ENCODE data around the gene OTUD3. TPM values are rescaled to one million over a fixed set of nuclear protein-coding genes. Genes with fewer than 3 reads are reported as not detected.

Gene OTUD3
- total RNA-seq, 1 donor from 2014 or later, result 4.2 TPM

- Histone ChIP-seq H3K4me1 (ENCODE audit: control insufficient read depth in 3 of 3, insufficient read depth in 3 of 3, low read length in 3 of 3) (no peaks in the 10 kb centered on the region), H3K9ac (ENCODE audit: low read depth in 1 of 3, low read length in 3 of 3) (no peak overlapping the region), H3K36me3 (ENCODE audit: control insufficient read depth in 3 of 3, insufficient read depth in 3 of 3, low read length in 3 of 3) (no peaks in the 10 kb centered on the region), H3K4me3 (ENCODE audit: low read length in 3 of 3) (no peak overlapping the region), H3K27ac (ENCODE audit: low read depth, low read length) (no peak overlapping the region), H3K27me3 (ENCODE audit: control insufficient read depth in 3 of 3, insufficient read depth in 3 of 3, low read length in 3 of 3) (no peaks in the 10 kb centered on the region), H3K9me3 (ENCODE audit: control insufficient read depth in 3 of 3, low read length in 3 of 3) (no peaks in the 10 kb centered on the region)
Measured at GRCh38 chr1:19852036-19852435, 30.2 kb upstream of the OTUD3 start.

DNA sequence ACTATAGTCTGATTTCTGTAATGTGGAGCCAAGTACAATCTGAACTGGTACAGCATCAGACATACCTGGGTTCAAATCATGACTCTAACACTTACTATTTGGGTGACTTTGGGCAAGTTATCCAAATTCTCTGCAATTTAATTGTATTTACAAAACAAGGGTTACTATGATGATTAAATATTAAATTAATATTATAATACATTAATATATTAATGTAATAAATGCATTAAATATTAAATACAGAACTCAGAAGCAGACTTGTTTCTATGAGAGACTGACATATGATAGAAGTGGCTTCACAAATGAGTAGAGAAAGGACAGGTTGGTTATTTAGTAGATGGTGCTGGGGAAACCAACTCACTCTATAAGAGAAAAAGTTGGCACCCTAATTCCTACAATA lies 27.3 kb upstream of the OTUD3 start:
- no peak overlapping the region for H3K27ac ChIP-seq (ENCODE audit: low read depth, low read length)
- H3K4me1 ChIP-seq (ENCODE audit: control insufficient read depth in 3 of 3, insufficient read depth in 3 of 3, low read length in 3 of 3), result no peaks in the 10 kb centered on the region
- no peak overlapping the region for H3K4me3 ChIP-seq (ENCODE audit: low read length in 3 of 3)
- no peaks in the 10 kb centered on the region for H3K36me3 ChIP-seq (ENCODE audit: control insufficient read depth in 3 of 3, insufficient read depth in 3 of 3, low read length in 3 of 3)
- H3K9me3 ChIP-seq (ENCODE audit: control insufficient read depth in 3 of 3, low read length in 3 of 3), result no peaks in the 10 kb centered on the region
- H3K27me3 ChIP-seq (ENCODE audit: control insufficient read depth in 3 of 3, insufficient read depth in 3 of 3, low read length in 3 of 3), result no peaks in the 10 kb centered on the region
- no peak overlapping the region for H3K9ac ChIP-seq (ENCODE audit: low read depth in 1 of 3, low read length in 3 of 3)

- H3K27me3 ChIP-seq (ENCODE audit: control insufficient read depth in 3 of 3, insufficient read depth in 3 of 3, low read length in 3 of 3), result peaks cover 0 to 6% (median 0%) of the 10 kb centered on the region in 3 donors
- peaks cover 0 to under 1% (median 0%) of the 10 kb centered on the region in 3 donors for H3K4me1 ChIP-seq (ENCODE audit: control insufficient read depth in 3 of 3, insufficient read depth in 3 of 3, low read length in 3 of 3)
- no peaks in the 10 kb centered on the region for H3K36me3 ChIP-seq (ENCODE audit: control insufficient read depth in 3 of 3, insufficient read depth in 3 of 3, low read length in 3 of 3)
- H3K9ac ChIP-seq (ENCODE audit: low read depth in 1 of 3, low read length in 3 of 3), result no peak overlapping the region
- H3K4me3 ChIP-seq (ENCODE audit: low read length in 3 of 3), result no peak overlapping the region
- no peak overlapping the region for H3K27ac ChIP-seq (ENCODE audit: low read depth, low read length)
- H3K9me3 ChIP-seq (ENCODE audit: control insufficient read depth in 3 of 3, low read length in 3 of 3), result no peaks in the 10 kb centered on the region
Measured at GRCh38 chr1:19858893-19859292, 23.3 kb upstream of the OTUD3 start.

DNA sequence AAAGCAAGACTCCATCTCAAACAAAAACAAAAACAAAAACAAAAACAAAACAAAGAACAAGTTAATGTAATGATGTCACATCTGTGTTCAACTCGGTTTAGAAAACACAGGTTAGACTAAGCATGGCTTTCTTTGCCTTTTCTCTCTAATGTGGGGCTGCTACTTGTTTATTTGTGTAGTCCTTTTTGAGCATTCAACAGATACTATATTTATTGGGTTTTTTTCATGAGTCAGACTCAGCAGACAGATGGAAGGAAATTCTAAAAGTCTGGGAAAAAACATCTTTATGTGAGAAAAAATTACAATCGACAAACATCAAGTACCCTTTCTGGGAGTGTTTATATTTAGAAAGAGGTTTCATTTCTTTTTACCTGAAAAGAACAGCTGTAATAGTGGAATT lies 22.3 kb upstream of the OTUD3 start:
- Histone ChIP-seq H3K27ac (ENCODE audit: low read depth, low read length) (no peak overlapping the region), H3K9ac (ENCODE audit: low read depth in 1 of 3, low read length in 3 of 3) (no peak overlapping the region), H3K4me1 (ENCODE audit: control insufficient read depth in 3 of 3, insufficient read depth in 3 of 3, low read length in 3 of 3) (peaks cover 0 to 2% (median 0%) of the 10 kb centered on the region in 3 donors), H3K9me3 (ENCODE audit: control insufficient read depth in 3 of 3, low read length in 3 of 3) (no peaks in the 10 kb centered on the region), H3K36me3 (ENCODE audit: control insufficient read depth in 3 of 3, insufficient read depth in 3 of 3, low read length in 3 of 3) (no peaks in the 10 kb centered on the region), H3K27me3 (ENCODE audit: control insufficient read depth in 3 of 3, insufficient read depth in 3 of 3, low read length in 3 of 3) (peaks cover 0 to 6% (median 0%) of the 10 kb centered on the region in 3 donors), H3K4me3 (ENCODE audit: low read length in 3 of 3) (no peak overlapping the region)

DNA sequence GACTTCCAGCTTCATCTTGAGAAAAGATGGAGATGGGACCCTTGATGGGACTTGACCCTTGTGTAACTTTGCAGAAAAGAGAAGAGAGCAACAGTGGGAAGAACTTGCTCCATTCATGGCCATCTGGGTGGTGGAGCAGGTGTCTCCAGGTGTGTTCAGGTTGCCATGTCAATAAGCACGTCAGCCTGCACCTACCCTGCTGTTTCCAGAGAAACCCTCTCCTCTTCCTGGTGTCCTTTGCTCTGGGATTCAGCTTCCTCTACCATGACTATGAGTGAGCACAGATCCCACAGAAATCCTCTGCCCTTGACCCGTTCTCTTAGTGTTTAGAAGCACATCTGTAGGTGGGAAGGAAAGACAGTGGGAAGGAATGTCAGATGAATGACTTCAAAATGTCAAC lies 21.8 kb upstream of the OTUD3 start:
- Histone ChIP-seq H3K9ac (ENCODE audit: low read depth in 1 of 3, low read length in 3 of 3) (no peak overlapping the region), H3K27me3 (ENCODE audit: control insufficient read depth in 3 of 3, insufficient read depth in 3 of 3, low read length in 3 of 3) (peaks cover 0 to 6% (median 0%) of the 10 kb centered on the region in 3 donors)

DNA sequence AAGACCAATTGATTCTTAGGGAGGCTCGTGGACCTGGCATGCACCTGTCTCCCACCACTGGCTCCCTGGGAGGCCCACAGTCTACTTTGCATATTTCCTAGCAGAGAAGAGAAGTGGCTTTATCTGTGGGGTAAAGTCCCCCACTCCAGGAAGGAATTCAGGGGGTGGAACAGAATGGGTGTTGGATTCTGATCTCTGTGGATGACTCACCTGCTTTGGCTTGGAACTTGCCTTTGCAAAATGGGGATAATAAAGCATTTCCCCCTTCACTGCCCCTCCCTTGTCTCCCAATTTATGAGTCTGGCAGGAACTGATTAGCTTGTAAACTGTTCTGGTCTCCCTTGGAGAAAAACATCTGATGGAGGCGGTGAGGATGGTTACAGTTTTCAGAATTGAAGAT lies 21.2 kb upstream of the OTUD3 start:
- Histone ChIP-seq H3K4me3 (ENCODE audit: low read length in 3 of 3) (no peak overlapping the region), H3K36me3 (ENCODE audit: control insufficient read depth in 3 of 3, insufficient read depth in 3 of 3, low read length in 3 of 3) (no peaks in the 10 kb centered on the region), H3K9me3 (ENCODE audit: control insufficient read depth in 3 of 3, low read length in 3 of 3) (no peaks in the 10 kb centered on the region), H3K9ac (ENCODE audit: low read depth in 1 of 3, low read length in 3 of 3) (no peak overlapping the region), H3K4me1 (ENCODE audit: control insufficient read depth in 3 of 3, insufficient read depth in 3 of 3, low read length in 3 of 3) (peaks cover 0 to 2% (median 0%) of the 10 kb centered on the region in 3 donors), H3K27ac (ENCODE audit: low read depth, low read length) (no peak overlapping the region), H3K27me3 (ENCODE audit: control insufficient read depth in 3 of 3, insufficient read depth in 3 of 3, low read length in 3 of 3) (peaks cover 0 to 6% (median 0%) of the 10 kb centered on the region in 3 donors)

More for the DNA sequence above, 21.8 kb upstream of the OTUD3 start:
- no peak overlapping the region for H3K27ac ChIP-seq (ENCODE audit: low read depth, low read length)
- no peaks in the 10 kb centered on the region for H3K36me3 ChIP-seq (ENCODE audit: control insufficient read depth in 3 of 3, insufficient read depth in 3 of 3, low read length in 3 of 3)
- H3K4me3 ChIP-seq (ENCODE audit: low read length in 3 of 3), result no peak overlapping the region
- H3K9me3 ChIP-seq (ENCODE audit: control insufficient read depth in 3 of 3, low read length in 3 of 3), result no peaks in the 10 kb centered on the region
- peaks cover 0 to 2% (median 0%) of the 10 kb centered on the region in 3 donors for H3K4me1 ChIP-seq (ENCODE audit: control insufficient read depth in 3 of 3, insufficient read depth in 3 of 3, low read length in 3 of 3)

DNA sequence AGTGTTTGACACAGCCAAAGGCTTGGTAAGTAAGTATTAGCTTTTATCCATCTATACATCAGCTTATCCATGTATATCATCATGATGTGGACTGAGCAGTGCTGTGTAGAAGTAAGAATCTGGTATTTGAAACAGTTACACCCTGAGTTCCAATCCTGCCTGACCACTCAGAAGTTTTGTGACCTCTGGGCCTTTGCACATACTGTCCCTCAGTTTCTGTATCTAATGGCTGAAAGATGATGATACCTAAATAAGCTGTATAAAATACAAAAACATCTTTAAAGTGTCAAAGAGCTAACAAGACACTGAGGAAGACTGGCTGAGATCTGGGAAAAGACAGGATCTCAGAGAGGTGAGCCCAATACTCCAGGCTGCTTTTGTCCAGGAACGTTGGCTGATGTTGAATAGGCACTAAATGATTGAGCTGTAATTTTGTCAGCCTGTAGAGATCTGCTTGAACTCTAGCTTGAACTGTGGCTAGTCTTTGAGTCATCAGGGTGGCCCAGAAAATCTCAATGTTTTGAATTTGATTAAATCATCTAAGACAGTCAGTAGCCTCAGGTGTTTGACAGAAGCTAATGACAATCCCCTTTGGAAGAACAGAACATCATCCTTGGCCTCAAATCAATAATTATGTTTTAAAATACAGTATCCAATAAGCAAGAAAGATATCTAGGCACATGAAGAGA lies 20.2 kb upstream of the OTUD3 start:
- H3K27me3 ChIP-seq (ENCODE audit: control insufficient read depth in 3 of 3, insufficient read depth in 3 of 3, low read length in 3 of 3), result peaks cover 0 to 6% (median 0%) of the 10 kb centered on the region in 3 donors
- H3K36me3 ChIP-seq (ENCODE audit: control insufficient read depth in 3 of 3, insufficient read depth in 3 of 3, low read length in 3 of 3), result no peaks in the 10 kb centered on the region
- H3K4me1 ChIP-seq (ENCODE audit: control insufficient read depth in 3 of 3, insufficient read depth in 3 of 3, low read length in 3 of 3), result peaks cover 0 to 3% (median 2%) of the 10 kb centered on the region in 3 donors
- H3K4me3 ChIP-seq (ENCODE audit: low read length in 3 of 3), result no peak overlapping the region
- no peak overlapping the region for H3K9ac ChIP-seq (ENCODE audit: low read depth in 1 of 3, low read length in 3 of 3)
- no peak overlapping the region for H3K27ac ChIP-seq (ENCODE audit: low read depth, low read length)
- H3K9me3 ChIP-seq (ENCODE audit: control insufficient read depth in 3 of 3, low read length in 3 of 3), result no peaks in the 10 kb centered on the region

DNA sequence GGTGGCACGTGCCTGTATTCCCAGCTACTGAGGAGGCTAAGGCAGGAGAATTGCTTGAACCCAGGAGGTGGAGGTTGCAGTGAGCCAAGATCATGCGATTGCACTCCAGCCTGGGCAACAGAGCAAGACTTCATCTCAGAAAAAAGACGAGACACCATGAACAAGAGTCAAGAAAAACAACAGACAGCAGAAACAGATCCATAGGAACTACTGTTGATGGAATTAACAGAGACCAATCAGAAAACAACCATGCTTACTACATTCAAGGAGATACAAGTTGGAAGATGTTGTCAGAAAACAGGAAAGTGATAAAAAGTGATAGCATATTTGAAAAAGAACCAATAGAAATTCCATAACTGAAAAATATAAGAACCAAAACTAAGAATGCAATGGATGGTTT lies 19.3 kb upstream of the OTUD3 start:
- H3K27me3 ChIP-seq (ENCODE audit: control insufficient read depth in 3 of 3, insufficient read depth in 3 of 3, low read length in 3 of 3), result peaks cover 0 to 6% (median 0%) of the 10 kb centered on the region in 3 donors
- no peaks in the 10 kb centered on the region for H3K9me3 ChIP-seq (ENCODE audit: control insufficient read depth in 3 of 3, low read length in 3 of 3)
- H3K27ac ChIP-seq (ENCODE audit: low read depth, low read length), result no peak overlapping the region
- no peak overlapping the region for H3K9ac ChIP-seq (ENCODE audit: low read depth in 1 of 3, low read length in 3 of 3)
- H3K4me1 ChIP-seq (ENCODE audit: control insufficient read depth in 3 of 3, insufficient read depth in 3 of 3, low read length in 3 of 3), result peaks cover 0 to 3% (median 2%) of the 10 kb centered on the region in 3 donors
- H3K4me3 ChIP-seq (ENCODE audit: low read length in 3 of 3), result no peak overlapping the region
- no peaks in the 10 kb centered on the region for H3K36me3 ChIP-seq (ENCODE audit: control insufficient read depth in 3 of 3, insufficient read depth in 3 of 3, low read length in 3 of 3)

- Histone ChIP-seq H3K9ac (ENCODE audit: low read depth in 1 of 3, low read length in 3 of 3) (no peak overlapping the region), H3K4me3 (ENCODE audit: low read length in 3 of 3) (no peak overlapping the region), H3K9me3 (ENCODE audit: control insufficient read depth in 3 of 3, low read length in 3 of 3) (no peaks in the 10 kb centered on the region), H3K36me3 (ENCODE audit: control insufficient read depth in 3 of 3, insufficient read depth in 3 of 3, low read length in 3 of 3) (no peaks in the 10 kb centered on the region), H3K27ac (ENCODE audit: low read depth, low read length) (no peak overlapping the region), H3K4me1 (ENCODE audit: control insufficient read depth in 3 of 3, insufficient read depth in 3 of 3, low read length in 3 of 3) (peaks cover 0 to 3% (median 2%) of the 10 kb centered on the region in 3 donors), H3K27me3 (ENCODE audit: control insufficient read depth in 3 of 3, insufficient read depth in 3 of 3, low read length in 3 of 3) (peaks cover 0 to 6% (median 0%) of the 10 kb centered on the region in 3 donors)
Measured at GRCh38 chr1:19864570-19865160, 17.5 kb upstream of the OTUD3 start.

GRCh38 chr1:19866029-19866428 lies 16.2 kb upstream of the OTUD3 start:
- H3K27ac ChIP-seq (ENCODE audit: low read depth, low read length), result no peak overlapping the region
- H3K9me3 ChIP-seq (ENCODE audit: control insufficient read depth in 3 of 3, low read length in 3 of 3), result no peaks in the 10 kb centered on the region
- H3K27me3 ChIP-seq (ENCODE audit: control insufficient read depth in 3 of 3, insufficient read depth in 3 of 3, low read length in 3 of 3), result no peaks in the 10 kb centered on the region
- no peak overlapping the region for H3K4me3 ChIP-seq (ENCODE audit: low read length in 3 of 3)
- H3K36me3 ChIP-seq (ENCODE audit: control insufficient read depth in 3 of 3, insufficient read depth in 3 of 3, low read length in 3 of 3), result no peaks in the 10 kb centered on the region
- no peak overlapping the region for H3K9ac ChIP-seq (ENCODE audit: low read depth in 1 of 3, low read length in 3 of 3)
- H3K4me1 ChIP-seq (ENCODE audit: control insufficient read depth in 3 of 3, insufficient read depth in 3 of 3, low read length in 3 of 3), result peaks cover 0 to 3% (median 2%) of the 10 kb centered on the region in 3 donors

Measured in skeletal muscle tissue (tissue), 4 donors.